ENCODE data around the gene CD244.

The CD244 gene

DNA sequence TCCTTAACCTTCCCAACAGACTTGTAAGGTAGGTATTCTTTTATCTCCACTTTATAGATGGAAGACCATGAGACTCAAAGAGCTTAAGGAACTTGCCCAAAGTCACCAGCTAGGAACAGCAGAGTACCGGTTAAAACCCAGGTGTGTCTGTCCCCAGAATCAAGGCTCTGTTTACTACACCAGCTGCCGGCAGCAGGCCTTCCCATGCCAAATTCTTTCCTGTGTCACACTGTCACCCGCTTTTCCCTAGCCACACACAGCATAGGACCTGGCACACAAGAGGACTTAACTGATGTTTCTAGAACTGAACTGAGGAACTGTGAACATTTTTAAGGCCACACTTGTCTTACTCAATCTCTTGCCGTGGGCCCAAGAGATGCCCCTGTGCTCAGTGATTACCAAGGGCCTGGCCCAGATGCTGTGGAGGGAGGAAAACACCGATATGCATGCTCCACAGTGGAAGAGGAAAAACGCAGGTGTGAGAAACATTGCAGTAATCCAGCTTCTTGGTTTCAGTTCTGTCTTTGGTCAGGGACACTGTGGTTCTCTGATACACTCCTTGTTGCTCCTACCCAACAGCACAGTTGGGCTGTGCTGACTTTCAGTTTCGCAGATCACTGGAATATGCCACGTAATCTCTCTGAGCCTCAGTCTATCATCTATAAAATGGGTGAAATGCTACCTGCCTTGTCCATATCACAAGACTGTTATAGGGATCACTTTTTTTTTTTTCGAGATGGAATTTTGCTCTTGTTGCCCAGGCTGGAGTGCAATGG, 80.6 kb downstream of the CD244 start:
- DNase-seq (ENCODE audit: low read depth, low spot score) = no peak

- no peak for DNase-seq (ENCODE audit: low read depth, low spot score)
These were observed 81.4 kb downstream of the CD244 start for GRCh38 chr1:160781186-160781766.

- no peak for DNase-seq (ENCODE audit: low read depth, low spot score)
These were observed 82.3 kb downstream of the CD244 start for GRCh38 chr1:160780398-160780755.
